CMK (cell line): ENCODE results near the gene CNTROB.

ENCODE experiments used
- DNase-seq: peaks from one replicate; pipeline ENCODE4 v3.0.0-alpha.2; 2010; ENCODE audit warnings: low read depth

The CNTROB gene

DNA sequence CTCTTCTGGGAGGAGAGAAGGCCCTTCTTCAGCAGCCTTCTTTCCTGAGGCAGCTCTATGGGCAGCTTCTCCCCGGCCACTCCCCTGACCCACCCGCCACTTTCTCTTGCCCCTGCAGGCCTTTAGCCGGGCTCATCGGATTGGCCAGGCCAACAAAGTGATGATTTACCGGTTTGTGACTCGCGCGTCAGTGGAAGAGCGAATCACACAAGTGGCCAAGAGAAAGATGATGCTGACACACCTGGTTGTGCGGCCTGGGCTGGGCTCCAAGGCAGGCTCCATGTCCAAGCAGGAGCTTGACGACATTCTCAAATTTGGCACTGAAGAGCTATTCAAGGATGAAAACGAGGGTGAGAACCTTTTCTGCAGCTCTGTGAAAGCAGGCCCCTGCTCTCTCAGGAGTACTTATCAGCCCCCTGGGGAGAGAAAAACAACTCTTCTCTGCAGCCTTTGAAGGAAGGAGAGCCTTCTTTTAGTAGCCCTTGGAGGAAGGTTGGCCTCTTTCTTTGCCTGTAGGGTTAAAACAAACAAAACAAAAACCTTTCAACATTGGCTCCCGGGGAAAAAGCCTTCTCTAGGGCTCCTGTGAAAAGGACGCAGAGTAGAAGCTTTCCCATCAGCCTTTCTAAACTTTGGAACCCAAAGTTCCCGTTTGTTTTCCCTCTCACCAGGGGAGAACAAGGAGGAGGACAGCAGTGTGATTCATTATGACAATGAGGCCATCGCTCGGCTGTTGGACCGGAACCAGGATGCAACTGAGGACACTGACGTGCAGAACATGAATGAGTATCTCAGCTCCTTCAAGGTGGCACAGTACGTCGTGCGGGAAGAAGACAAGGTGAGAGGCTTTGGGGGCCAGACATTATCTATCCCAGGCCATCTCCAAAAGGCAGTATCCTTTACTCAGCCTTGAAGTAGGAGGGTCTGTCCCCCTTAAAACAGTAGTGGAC is 28.6 kb upstream of the CNTROB start:
- no peak for DNase-seq

DNA sequence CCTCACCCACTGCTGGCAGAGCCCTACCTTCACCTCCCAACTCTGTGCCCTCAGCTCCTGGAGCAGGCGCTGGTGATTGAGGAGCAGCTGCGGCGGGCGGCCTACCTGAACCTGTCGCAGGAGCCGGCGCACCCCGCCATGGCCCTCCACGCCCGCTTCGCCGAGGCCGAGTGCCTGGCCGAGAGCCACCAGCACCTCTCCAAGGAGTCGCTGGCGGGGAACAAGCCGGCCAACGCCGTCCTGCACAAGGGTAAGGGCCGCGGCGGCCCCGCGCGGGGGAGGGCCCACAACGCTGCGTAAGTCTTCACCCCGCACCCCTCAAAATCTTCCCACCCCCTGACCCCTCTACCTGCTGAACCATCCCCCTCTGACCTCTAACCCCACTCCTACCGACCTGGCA is 22.9 kb upstream of the CNTROB start:
- no peak for DNase-seq

DNA sequence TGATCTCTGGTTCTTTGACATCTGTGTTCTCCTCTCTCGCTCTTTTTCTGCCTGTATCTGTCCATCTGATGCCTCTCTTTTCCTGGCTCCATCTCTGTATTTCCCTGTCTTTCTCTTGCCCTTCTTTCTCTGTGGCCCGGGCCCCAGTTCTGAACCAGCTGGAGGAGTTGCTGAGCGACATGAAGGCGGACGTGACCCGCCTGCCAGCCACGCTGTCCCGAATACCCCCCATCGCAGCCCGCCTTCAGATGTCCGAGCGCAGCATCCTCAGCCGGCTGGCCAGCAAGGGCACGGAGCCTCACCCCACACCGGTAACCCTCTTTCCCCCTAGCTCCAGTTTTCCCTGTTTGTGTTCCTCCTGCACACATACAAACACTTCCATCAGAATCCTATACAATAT is 21.7 kb upstream of the CNTROB start:
- no peak for DNase-seq

DNA sequence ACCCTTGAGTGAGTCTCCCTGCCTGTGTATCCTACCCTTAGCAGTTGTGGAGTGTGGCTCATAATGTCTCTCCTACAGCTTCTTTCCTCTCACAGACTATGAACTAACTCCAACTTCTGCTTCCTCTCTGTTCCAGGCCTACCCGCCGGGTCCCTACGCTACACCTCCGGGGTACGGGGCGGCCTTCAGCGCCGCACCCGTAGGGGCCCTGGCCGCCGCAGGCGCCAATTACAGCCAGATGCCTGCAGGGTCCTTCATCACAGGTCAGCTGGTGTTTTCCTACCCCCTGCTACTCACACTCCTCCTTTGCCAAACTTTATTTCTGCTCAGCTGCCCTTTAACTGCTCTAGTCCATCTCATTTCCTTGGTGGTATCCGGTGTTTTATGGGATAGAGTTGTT is 21.3 kb upstream of the CNTROB start:
- no peak for DNase-seq

DNA sequence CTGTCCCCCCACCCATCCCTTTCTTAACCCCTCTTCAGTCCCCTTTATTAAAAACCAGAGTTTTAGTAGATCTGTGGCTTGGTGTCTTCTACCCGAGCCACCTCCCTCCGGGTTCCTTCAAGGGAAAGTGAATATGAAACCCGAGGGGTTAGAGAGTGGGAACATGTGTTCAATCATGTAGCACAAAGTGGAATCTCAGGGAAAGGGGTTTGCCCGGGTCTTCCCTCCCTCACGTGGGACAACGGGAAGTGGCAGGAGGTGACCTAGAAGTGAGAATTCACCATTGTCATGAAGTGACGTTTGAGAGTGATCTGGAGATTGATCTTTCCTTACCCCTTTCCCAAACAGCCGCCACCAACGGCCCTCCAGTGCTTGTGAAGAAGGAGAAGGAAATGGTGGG is 20.9 kb upstream of the CNTROB start:
- DNase-seq, result no peak

DNA sequence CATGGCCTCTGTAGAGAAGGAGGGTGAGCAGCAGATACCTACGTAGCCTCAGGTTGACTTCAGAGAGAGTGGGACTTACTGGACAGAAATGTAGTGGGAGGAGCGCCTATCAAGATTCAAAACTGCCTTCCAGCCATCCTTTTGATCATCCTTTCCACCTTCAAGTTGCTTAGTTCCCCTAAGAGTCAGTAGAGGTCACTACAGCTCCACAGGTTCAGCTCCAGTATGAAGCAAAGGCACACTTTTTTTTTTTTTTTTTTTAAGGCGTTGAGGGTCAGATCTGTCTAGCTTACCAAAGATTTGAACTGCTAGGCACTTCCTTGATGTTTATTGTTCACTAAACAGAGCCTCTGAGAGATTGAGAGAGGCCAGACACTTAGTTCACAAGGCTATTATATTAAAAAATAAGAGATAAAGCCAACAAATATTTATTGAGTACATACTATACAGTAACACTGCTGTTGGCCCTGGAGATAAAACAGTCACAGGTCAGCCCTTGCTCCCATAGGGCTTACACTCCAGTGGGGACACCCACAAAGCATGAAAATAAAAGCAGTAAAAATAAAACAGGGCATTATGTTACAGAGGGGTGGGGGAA is 19.0 kb upstream of the CNTROB start:
- DNase-seq, result no peak

DNA sequence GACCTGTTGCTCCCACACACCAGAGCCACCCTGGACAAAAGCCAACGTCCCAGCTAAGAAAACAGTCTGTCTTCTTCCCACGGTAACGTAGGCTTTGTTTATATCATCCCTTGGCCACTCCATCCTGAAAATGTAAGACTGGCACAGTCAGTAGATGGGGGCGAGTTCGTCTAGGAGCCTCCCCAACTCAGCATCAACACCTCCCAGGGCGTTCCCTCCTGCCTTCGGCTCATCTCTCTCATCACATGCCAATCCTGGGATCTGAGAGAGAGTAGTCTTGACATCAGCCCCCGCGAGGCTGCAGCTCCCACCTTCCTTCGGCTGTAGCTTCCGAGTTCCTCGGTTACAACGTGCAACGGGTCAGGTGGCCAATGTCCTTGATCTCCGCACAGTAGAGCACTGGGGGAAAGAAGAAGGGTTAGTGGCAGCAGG is 16.8 kb upstream of the CNTROB start:
- DNase-seq, result no peak

DNA sequence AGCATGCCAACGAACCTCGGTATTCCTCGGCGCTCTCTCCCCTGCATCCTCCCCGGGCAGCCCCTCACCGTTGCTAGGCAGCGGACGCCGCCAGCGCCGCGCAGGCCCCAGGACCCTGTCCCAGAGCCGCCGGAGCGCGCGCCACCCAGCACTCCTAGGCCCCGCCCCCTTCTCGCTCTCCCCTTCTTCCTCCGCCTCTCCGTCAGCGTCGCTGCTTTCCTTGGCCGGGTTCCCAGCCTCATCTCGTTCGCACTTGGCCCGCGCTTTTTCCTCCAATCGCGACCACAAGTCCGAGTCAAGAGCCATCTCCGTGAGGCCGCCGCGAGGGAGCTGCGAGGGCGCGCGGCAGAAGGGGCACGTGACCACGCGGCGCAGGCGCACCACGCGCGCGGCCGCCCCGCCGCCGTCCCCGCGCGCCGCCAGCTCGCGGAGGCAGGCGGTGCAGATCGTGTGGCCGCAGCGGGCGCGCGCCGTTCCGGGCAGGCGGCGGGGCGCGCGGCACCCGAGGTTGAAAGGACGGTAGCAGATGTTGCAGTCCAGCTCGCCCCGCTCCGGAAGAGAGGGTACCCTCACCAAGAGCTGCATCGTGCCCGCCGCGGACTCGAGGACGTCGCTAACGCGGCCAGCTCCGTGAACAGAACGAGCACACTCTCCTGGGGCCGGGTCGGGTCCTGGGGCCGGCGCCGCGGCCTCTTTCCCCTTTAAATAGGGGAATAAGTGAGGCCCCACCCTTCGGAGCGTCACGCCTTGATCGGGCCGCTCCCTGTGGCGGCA is 16.2 kb upstream of the CNTROB start, which contains the start of gene RNF227:
Gene RNF227 (minus strand): TSS at position 679 of the 774 bp plus-strand sequence. CDS start 94 bp downstream, at position 585.
- peak; percentile 68 for DNase-seq

DNA sequence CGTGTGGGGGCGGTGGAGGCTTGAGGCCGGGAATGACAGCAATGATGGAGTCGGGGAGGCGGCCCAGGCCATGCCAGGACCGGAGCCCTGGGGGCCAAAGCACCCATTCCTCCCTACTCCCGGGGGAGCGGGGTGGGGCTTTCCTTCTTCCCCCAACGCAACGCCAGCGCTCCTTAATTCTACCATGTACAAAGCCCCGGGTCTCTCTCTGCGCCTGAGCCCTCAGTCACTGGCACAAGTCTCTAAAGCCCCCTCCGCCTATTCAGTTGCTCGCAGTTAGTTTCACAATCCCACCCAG is 15.7 kb upstream of the CNTROB start:
- DNase-seq, result no peak

DNA sequence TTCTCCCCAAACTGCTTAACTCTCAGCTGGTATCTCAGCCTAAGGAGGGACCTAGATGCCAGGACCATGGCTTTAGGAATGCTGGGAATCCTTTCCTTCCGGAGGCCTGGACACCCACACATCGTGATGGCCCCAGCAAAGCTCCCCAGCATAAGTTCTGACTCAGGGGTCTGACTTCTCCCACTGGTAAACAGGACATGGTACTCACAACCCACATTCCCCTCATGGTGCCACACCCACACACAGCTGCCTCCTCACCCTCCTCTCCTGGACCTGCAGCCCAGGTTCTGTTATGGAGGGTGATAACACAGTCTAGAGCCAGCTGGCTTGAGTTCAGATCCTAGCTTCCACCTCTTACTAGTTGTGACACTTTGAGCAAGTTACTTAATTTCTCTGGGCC is 15.2 kb upstream of the CNTROB start:
- no peak for DNase-seq

DNA sequence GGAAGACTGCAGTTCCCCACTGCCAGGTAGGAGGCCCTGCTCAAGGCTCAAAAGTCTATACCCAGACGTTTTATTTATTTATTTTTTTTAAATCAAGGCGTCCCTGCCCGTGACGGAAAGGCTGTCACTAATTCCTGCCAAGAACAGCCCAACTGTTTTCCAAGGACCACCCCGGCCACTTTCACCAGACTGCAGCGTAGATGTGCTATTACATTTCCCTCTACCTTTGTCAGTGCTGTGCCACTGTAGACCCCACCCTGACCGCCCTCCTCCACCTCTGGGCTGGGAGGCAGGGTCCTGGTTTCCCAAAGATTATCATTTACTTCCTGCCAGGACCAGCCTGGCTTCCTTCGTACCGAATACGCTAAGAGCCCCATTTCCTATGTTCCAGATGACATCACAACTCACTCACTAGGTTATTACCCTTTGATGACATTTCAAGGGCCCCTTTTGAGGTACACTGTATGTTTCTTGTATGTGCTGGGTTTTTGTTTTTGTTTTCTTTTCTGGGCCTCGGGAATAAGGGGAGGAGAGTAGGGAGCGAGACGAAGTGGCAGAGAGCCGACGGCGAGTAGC is 9.6 kb upstream of the CNTROB start:
- DNase-seq, result no peak

DNA sequence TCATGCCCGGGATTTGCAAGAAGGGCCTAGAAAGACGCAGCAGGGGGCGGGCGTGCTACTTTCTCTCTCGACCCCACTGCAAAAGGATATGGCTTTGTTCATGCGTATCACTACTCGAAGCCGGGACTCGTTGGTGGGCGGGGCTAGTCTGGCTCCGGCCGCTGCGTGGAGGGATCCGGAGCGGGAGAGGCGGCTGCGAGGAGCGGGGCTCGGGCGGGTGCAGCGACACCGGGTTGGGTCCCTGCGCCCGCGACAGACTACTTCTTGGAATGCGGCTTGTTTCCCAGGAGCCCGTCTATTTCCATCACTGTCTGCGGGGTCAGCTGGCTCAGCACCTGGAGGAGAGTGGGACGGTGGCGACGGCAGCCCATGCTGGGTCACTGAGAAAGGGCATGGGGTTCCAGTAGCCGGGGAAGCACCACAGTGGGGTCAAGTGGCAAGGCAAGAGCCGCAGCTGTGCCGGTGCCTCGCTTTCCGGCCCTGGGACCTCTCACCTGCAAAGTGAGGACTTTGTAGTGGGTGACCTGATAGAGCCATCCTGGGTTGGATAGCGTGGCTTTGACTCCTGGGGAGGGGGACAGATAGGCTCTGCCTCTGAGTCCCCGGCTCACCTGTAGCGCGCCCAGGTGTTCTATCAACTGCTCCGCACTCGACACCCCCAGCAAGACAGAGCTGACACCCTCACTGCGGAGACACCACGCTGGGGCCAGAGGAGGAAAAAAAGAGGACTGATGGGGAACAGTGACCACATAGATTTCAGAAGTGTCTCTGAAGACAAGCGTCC is 9.0 kb upstream of the CNTROB start:
- DNase-seq, result no peak

DNA sequence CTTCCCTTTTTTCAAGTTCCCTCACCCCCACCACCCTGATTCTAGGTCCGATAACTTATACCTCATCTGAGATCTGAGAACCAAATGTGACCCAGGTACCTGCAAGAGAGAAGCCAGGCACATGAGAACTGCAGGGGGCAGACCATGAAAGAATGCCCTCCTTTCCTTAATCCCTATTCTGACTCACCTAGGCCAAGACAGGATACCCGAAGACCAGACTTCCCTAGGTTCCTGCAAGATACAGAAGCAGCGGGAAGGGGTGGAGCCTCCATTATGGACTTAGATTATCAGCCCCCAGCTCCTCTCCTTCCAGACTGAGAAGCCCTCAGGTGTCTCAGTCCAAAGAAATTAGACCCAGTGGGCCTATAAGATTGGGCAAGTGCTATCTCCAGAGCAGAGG is 4.4 kb upstream of the CNTROB start:
- no peak for DNase-seq

DNA sequence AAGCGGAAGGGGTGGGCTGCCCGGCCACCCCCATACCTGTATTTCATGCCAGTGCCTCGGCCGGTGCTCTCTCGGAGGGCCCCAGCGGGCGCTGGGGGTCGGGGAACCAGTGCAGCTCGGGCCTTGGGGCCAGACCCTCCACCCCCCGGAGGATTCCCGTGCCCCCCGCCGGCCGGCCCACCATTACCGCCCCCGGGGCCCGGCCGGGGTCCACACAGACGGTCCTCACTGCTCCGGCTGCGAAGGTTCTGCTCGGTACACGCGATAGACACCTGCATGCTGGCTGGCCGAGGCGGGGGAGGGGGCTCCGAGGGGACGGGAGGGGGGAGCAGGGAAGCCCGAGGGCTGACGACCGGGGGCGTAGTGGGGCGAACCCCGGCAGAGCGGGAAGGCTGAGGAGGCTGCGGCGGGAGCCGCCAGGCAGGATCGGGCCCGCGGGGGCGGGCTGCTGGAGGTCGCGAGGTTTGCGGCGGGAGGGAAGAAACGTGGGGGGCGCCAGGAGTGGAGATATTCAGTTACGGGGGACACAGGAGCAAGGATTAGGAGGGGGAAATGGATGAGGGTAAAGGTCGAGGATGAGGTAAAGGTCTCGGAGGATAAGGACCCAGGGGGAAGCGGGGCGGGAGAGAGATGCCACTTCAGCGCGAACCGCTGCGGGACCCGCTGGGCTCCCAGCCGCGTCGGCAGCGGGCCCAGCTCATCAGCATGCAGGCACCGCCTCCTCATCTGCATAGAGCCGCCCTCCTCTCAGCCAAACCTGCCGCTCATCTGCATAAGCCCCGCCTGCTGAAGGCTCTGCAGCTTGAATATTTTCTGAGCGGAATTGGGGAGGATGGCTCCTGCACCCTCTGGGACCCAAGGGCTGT is 2.6 kb upstream of the CNTROB start, which contains the start of gene KCNAB3:
Gene KCNAB3 (minus strand): TSS at position 699 of the 866 bp plus-strand sequence. CDS start 421 bp downstream, at position 278.
- no peak for DNase-seq

DNA sequence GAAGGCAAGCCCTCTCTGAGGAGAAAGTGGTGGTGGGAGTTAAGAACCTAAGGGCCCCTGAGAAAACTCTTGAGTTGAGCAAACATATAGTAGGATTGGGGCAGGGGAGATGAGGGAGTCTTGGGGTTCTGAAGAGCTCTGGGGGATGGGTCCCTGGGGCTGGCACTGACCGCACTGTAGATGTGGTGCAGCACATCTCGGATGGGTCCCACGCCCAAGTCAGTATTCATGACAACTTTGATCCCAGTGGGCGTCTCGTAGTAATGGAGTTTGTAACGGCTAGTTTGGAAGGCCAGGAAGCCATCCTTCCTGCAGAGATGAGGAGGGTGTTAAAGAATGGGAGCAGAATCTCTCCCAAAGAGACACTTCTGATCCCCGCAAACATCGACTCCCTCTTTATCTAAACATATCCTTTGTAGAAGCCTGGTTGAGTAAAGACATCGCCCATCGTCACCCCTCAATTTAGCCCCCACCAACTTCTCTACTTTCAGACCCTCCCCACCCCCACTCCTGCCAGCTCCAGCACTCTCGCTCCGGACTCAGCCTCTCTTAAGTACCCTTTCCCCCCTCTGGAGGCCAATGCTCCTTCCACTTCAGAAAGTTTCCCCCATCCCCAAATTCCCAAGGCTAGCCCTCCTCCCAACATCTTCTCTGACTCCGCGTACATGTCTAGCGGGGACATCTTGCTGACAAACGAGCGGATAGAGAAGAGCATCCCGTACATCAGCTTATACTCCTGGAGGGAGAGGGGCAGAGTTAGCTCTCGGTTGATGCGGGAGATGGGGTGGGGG is 970 bp upstream of the CNTROB start:
- no peak for DNase-seq

DNA sequence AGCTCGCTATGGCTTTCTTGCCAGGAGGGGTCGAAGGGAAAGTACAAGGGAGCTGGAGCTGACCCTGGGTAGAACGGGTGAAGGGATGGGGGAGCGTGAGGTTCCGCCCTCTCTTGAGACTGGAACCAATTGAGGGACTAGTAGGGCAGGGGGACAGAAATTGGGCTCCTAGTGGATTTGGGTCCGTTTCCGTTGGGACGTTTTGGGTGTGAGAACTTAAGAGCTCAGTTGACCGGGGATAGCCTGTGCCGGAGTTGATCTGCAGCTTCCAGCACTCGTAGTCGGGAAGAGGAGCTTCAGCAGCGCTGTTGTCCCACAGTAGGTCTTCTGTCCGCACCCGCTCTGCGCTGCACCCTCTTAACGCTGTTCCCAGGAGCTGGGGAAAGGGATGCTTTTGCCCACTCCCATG is 481 bp downstream of the CNTROB start:
- no peak for DNase-seq

DNA sequence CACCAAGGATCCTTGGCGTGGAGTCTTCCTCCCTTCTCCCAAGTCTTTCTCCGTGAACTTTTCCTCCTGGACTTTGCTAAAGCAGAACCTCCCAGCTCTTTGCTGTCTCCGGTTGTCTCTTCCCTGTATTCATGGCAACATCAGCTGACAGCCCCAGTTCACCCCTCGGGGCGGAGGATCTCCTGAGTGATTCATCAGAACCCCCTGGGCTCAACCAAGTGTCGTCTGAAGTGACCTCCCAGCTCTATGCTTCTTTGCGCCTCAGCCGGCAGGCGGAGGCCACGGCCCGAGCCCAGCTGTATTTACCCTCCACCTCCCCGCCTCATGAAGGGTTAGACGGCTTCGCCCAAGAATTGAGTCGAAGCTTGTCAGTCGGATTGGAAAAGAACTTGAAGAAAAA is 943 bp downstream of the CNTROB start:
- no peak for DNase-seq

DNA sequence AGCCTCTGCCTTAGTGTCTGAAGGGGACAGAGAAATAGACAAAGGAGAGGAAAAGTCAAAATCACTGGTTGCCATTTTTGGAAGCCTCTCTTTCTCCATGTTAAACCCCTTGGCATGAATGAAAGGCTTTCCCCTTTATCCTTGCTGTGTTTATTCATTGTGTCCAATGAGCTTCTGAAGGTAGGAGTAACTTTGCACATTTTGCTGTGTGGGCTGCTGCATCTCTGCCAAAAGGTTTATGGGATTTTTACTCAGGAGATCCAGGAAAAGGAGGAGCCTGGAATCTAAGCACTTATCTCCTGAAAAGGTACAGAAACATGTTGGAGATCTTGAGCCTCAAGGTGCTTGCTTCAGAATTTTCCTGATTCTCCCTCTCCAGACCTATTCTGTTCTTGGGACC is 3.9 kb downstream of the CNTROB start:
- no peak for DNase-seq

DNA sequence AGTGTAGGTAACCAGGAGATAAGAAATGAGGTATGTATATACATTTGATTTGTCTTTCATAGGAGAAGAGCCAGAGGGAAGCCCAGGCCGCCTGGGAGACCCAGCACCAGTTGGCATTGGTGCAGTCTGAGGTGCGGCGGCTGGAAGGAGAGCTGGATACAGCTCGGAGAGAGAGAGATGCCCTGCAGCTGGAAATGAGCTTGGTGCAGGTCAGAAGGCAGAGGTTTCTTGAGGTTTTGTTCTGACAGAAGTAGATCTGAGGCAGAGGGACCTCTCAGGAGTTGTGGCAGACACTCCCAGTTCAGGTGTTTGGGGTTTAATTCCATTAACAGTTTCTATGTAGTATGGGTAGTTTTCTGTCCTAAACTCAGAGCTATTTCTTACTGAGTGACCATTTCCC is 8.0 kb downstream of the CNTROB start:
- DNase-seq, result no peak

DNA sequence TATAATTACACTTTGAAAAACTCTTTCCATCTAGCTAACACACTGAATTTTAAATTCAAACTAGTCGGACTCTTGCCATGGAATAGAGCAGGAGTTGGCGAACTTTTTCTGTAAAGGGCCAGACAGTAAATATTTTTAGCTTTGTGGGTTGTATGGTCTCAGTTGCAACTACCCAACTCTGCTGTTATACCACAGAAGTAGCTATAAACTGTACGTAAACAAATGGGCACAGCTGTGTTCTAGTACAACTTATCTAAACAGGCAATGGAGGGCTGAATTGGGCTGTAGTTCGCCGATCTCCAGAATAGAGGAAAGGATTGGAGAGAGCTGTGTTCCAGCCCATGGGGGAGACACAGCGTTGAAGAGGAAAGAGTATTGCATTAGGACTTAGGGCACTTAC is 8.7 kb downstream of the CNTROB start:
- no peak for DNase-seq
